RWPE1 (cell line): ENCODE data around the gene MTREX.

Source experiments
- CTCF ChIA-PET: fragments of 350-600 bp; sonication (Branson Sonifier 250); formaldehyde crosslinking; extraction: SDS; loops from one replicate; lab custom pipeline; 2021; lab: Yijun Ruan, JAX
- POLR2A ChIA-PET: fragments of 400-600 bp; formaldehyde crosslinking; extraction: SDS; loops from one replicate; lab custom pipeline; 2020; ENCODE audit warnings: antibody characterized with exemption; ENCODE audit not compliant: low non-redundant PET; lab: Yijun Ruan, JAX
- DNase-seq: peaks from one replicate; pipeline ENCODE4 v3.0.0; 2012; ENCODE audit warnings: low spot score
- H3K27ac ChIP-seq: fragments of 450-650 bp; 2 replicates; pipeline ENCODE4 v1.5.1; 2017
- CTCF ChIP-seq: fragments of 450-650 bp; conservative IDR thresholded peaks from 2 replicates; pipeline ENCODE4 v1.5.1; 2017; ENCODE audit warnings: low read depth, mild to moderate bottlenecking

The MTREX gene

GRCh38 chr5:55331321-55331720 is 23.5 kb downstream of the MTREX start:
- no peak overlapping the region for H3K27ac ChIP-seq
- no peak for DNase-seq
- ChIA-PET CTCF (interaction anchor here (0.7 kb wide), 1 partner anchor 911 kb away, joined by 3 read pairs; no protein-coding TSS in a partner anchor), POLR2A (no interaction called here)
- TF ChIP-seq CTCF, result no peak

GRCh38 chr5:55333017-55333416 is 25.2 kb downstream of the MTREX start:
- ChIA-PET CTCF (interaction anchor here (0.6 kb wide), 1 partner anchor 31 kb away, joined by 3 read pairs; no protein-coding TSS in a partner anchor), POLR2A (no interaction called here)
- no peak overlapping the region for H3K27ac ChIP-seq
- no peak for TF ChIP-seq CTCF
- no peak for DNase-seq

GRCh38 chr5:55333811-55334210 is 26.0 kb downstream of the MTREX start:
- DNase-seq, result no peak
- no peak overlapping the region for H3K27ac ChIP-seq
- ChIA-PET POLR2A (no interaction called here), CTCF (no interaction called here)
- no peak for TF ChIP-seq CTCF

GRCh38 chr5:55338092-55338613 is 30.4 kb downstream of the MTREX start:
- ChIA-PET CTCF (interaction anchor here (0.6 kb wide), 1 partner anchor 13 kb away, joined by 7 read pairs; no protein-coding TSS in a partner anchor), POLR2A (no interaction called here)
- no peak for TF ChIP-seq CTCF
- no peak for DNase-seq
- H3K27ac ChIP-seq, result no peak overlapping the region

- TF ChIP-seq CTCF, result no peak
- no peak for DNase-seq
- CTCF ChIA-PET, result interaction anchor here (0.7 kb wide), 1 partner anchor 179 kb away, joined by 5 read pairs; no protein-coding TSS in a partner anchor
- POLR2A ChIA-PET, result no interaction called here
- H3K27ac ChIP-seq, result no peak overlapping the region
Measured at GRCh38 chr5:55338810-55339243, 31.0 kb downstream of the MTREX start.

- DNase-seq, result no peak
- POLR2A ChIA-PET, result no interaction called here
- no peak for TF ChIP-seq CTCF
- CTCF ChIA-PET, result interaction anchor here (0.7 to 1.0 kb wide), 2 partner anchors 21 to 26 kb away, joined by 3 read pairs; no protein-coding TSS in a partner anchor
- no peak overlapping the region for H3K27ac ChIP-seq
Measured at GRCh38 chr5:55343107-55343506, 35.3 kb downstream of the MTREX start.
